Measurements from ENCODE around the gene MYO3B. TPM values are rescaled to one million over a fixed set of nuclear protein-coding genes. Genes with fewer than 3 reads are reported as not detected.

MYO3B gene
- total RNA-seq, 2 donors from 2014 or later, result 2.0 to 4.7 TPM

GRCh38 chr2:170375192-170375591 is 197.2 kb downstream of the MYO3B start:
- TF ChIP-seq CTCF (IDR thresholded peaks at IDR 0.05) (no peak), POLR2A (IDR thresholded peaks at IDR 0.05) (no peak)
- Histone ChIP-seq H3K27ac (no peak overlapping the region), H3K4me3 (no peak overlapping the region), H3K27me3 (no peaks in the 10 kb centered on the region), H3K36me3 (replicated peaks in 1 of 2; ENCODE audit: insufficient read depth in 1 of 2, low read depth in 2 of 2) (no peaks in the 10 kb centered on the region), H3K4me1 (no peaks in the 10 kb centered on the region), H3K9me3 (no peaks in the 10 kb centered on the region)
- intact Hi-C loops (cut with DNase I), result loop anchor here (10.0 kb wide), 1 partner anchor 440 kb away; the partner anchor contains the start of gene GAD1
- WGBS, 2 donors, result 49 to 59% methylated on average over 5 of the region's 5 CpGs
- DNase-seq, result no peak
- ATAC-seq, result no peak

GRCh38 chr2:170377500-170378207 is 199.7 kb downstream of the MYO3B start:
- Histone ChIP-seq H3K4me3 (no peak overlapping the region), H3K27ac (no peak overlapping the region), H3K27me3 (no peaks in the 10 kb centered on the region), H3K4me1 (no peaks in the 10 kb centered on the region), H3K9me3 (no peaks in the 10 kb centered on the region), H3K36me3 (replicated peaks in 1 of 2; ENCODE audit: insufficient read depth in 1 of 2, low read depth in 2 of 2) (no peaks in the 10 kb centered on the region)
- DNase-seq (no peak), ATAC-seq (no peak)
- TF ChIP-seq CTCF (IDR thresholded peaks at IDR 0.05), result peak in 1 of 7 experiments; percentile 10
- no peak for TF ChIP-seq POLR2A (IDR thresholded peaks at IDR 0.05)
- 65 to 71% methylated on average over 8 of the region's 8 CpGs for WGBS, 2 donors
- intact Hi-C loops (cut with DNase I), result loop anchor here (10.0 kb wide), 1 partner anchor 437 kb away; the partner anchor contains the start of gene GAD1

- no peaks in the 10 kb centered on the region for H3K4me1 ChIP-seq
- no peaks in the 10 kb centered on the region for H3K9me3 ChIP-seq
- H3K27me3 ChIP-seq, result no peaks in the 10 kb centered on the region
- H3K4me3 ChIP-seq, result no peak overlapping the region
- intact Hi-C loops (cut with DNase I), result no loop called here
- TF ChIP-seq POLR2A (IDR thresholded peaks at IDR 0.05) (no peak), CTCF (IDR thresholded peaks at IDR 0.05) (no peak)
- WGBS, 2 donors, result 66 to 73% methylated on average over 4 of the region's 4 CpGs
- H3K36me3 ChIP-seq (replicated peaks in 1 of 2; ENCODE audit: insufficient read depth in 1 of 2, low read depth in 2 of 2), result no peaks in the 10 kb centered on the region
- H3K27ac ChIP-seq, result no peak overlapping the region
- DNase-seq (no peak), ATAC-seq (no peak)
Observed at GRCh38 chr2:170380267-170380666, 202.3 kb downstream of the MYO3B start.

GRCh38 chr2:170381678-170382077 is 203.7 kb downstream of the MYO3B start:
- no peak for DNase-seq
- WGBS, 2 donors, result 73 to 76% methylated on average over 2 of the region's 2 CpGs
- intact Hi-C loops (cut with DNase I), result no loop called here
- no peaks in the 10 kb centered on the region for H3K4me1 ChIP-seq
- H3K27ac ChIP-seq, result no peak overlapping the region
- no peak for ATAC-seq
- H3K27me3 ChIP-seq, result no peaks in the 10 kb centered on the region
- no peaks in the 10 kb centered on the region for H3K36me3 ChIP-seq (replicated peaks in 1 of 2; ENCODE audit: insufficient read depth in 1 of 2, low read depth in 2 of 2)
- H3K4me3 ChIP-seq, result no peak overlapping the region
- H3K9me3 ChIP-seq, result no peaks in the 10 kb centered on the region
- TF ChIP-seq POLR2A (IDR thresholded peaks at IDR 0.05) (no peak), CTCF (IDR thresholded peaks at IDR 0.05) (no peak)

GRCh38 chr2:170386554-170386953 is 208.6 kb downstream of the MYO3B start:
- TF ChIP-seq CTCF (IDR thresholded peaks at IDR 0.05) (no peak), POLR2A (IDR thresholded peaks at IDR 0.05) (no peak)
- Histone ChIP-seq H3K36me3 (replicated peaks in 1 of 2; ENCODE audit: insufficient read depth in 1 of 2, low read depth in 2 of 2) (no peaks in the 10 kb centered on the region), H3K4me1 (no peaks in the 10 kb centered on the region), H3K4me3 (no peak overlapping the region), H3K27ac (no peak overlapping the region), H3K27me3 (no peaks in the 10 kb centered on the region), H3K9me3 (no peaks in the 10 kb centered on the region)
- no peak for DNase-seq
- WGBS, 2 donors, result 60 to 64% methylated on average over 3 of the region's 3 CpGs
- ATAC-seq, result no peak
- intact Hi-C loops (cut with DNase I), result no loop called here

All from body of pancreas (tissue), 4 donors.